Neutrophil (primary cell): ENCODE measurements around the gene PRKG1.

ENCODE experiments used
- H3K27ac ChIP-seq: fragments of 200-600 bp; sonication (generic); 2 replicates; pipeline ENCODE4 v1.5.1; 2016; ENCODE audit warnings: mild to moderate bottlenecking, moderate library complexity
- H3K27me3 ChIP-seq: fragments of 200-600 bp; sonication (generic); 2 replicates; pipeline ENCODE4 v1.6.0; 2016; ENCODE audit warnings: mild to moderate bottlenecking
- H3K36me3 ChIP-seq: fragments of 200-600 bp; sonication (generic); 2 replicates; pipeline ENCODE4 v1.5.1; 2017
- H3K4me1 ChIP-seq, 2 experiments: fragments of 200-600 bp in 1 of 2; sonication (generic) in 1 of 2; 1 replicate in 1 of 2; 2 replicates in 1 of 2; pipeline versions ENCODE4 v1.5.1 to v1.6.1; 2013 to 2016; ENCODE audit warnings: low read depth in 1 of 2, low read length in 1 of 2, mild to moderate bottlenecking in 1 of 2, moderate library complexity in 1 of 2; ENCODE audit not compliant: control insufficient read depth in 1 of 2, insufficient read depth in 1 of 2
- H3K4me3 ChIP-seq, 2 experiments: fragments of 200-600 bp in 1 of 2; sonication (generic) in 1 of 2; 1 replicate in 1 of 2; 2 replicates in 1 of 2; pipeline ENCODE4 v1.5.1; 2013 to 2016; ENCODE audit warnings: low read depth in 1 of 2, low read length in 1 of 2, mild to moderate bottlenecking in 1 of 2, moderate library complexity in 1 of 2
- H3K9me3 ChIP-seq: fragments of 200-600 bp; sonication (generic); 2 replicates; pipeline ENCODE4 v1.5.1; 2016
- TF ChIP-seq, protein P1 (sequence below): fragments of 200-600 bp; sonication (generic); IDR thresholded peaks from 2 replicates; pipeline ENCODE4 v1.5.1; 2016; ENCODE audit warnings: antibody characterized with exemption

Gene PRKG1

DNA sequence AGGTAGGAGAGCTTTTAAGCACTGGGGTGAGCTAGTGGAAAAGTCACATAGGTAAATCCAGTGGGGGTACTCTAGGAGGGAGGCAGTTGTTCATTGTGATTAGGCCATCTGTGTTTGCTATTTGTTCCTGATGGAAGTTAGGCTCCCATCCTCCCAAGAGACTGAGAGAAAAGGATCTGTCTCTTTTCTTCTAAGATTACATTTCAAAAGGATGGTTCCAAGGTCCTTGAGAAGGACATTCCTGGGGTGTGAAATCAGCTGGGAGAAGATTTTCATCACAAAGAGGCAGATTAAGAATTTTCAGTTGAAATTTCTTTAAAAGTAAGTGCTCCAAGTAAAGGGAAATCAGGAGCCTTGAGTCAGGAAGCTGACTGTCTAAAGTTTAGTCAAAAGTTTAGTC is 835.9 kb downstream of the PRKG1 start:
- no peaks in the 10 kb centered on the region for H3K36me3 ChIP-seq
- TF ChIP-seq, protein P1, sequence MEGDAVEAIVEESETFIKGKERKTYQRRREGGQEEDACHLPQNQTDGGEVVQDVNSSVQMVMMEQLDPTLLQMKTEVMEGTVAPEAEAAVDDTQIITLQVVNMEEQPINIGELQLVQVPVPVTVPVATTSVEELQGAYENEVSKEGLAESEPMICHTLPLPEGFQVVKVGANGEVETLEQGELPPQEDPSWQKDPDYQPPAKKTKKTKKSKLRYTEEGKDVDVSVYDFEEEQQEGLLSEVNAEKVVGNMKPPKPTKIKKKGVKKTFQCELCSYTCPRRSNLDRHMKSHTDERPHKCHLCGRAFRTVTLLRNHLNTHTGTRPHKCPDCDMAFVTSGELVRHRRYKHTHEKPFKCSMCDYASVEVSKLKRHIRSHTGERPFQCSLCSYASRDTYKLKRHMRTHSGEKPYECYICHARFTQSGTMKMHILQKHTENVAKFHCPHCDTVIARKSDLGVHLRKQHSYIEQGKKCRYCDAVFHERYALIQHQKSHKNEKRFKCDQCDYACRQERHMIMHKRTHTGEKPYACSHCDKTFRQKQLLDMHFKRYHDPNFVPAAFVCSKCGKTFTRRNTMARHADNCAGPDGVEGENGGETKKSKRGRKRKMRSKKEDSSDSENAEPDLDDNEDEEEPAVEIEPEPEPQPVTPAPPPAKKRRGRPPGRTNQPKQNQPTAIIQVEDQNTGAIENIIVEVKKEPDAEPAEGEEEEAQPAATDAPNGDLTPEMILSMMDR, result no peak
- no peak overlapping the region for H3K27ac ChIP-seq
- H3K4me3 ChIP-seq, result no peak overlapping the region
- no peaks in the 10 kb centered on the region for H3K27me3 ChIP-seq
- no peaks in the 10 kb centered on the region for H3K4me1 ChIP-seq
- no peaks in the 10 kb centered on the region for H3K9me3 ChIP-seq

DNA sequence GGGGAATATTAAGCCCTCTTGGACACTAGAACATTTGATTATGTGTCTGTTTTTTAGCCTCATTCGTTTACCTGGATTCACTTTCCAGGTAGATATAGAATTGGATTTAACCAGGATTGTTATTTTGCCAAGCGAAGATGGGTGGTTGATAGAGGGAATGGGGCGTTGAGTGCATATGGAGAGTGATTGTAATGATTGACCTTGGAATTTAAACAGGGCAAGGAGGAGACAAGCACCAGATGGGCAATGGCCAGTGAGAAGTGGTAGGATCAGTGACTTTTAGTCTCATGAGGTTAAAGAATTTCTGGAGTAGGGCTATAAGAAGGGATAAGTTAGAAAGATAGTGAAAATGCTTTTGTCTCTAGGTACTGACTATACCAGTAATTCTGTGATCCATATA is 836.3 kb downstream of the PRKG1 start:
- Histone ChIP-seq H3K36me3 (no peaks in the 10 kb centered on the region), H3K4me3 (no peak overlapping the region), H3K27me3 (no peaks in the 10 kb centered on the region), H3K4me1 (no peaks in the 10 kb centered on the region), H3K27ac (no peak overlapping the region), H3K9me3 (no peaks in the 10 kb centered on the region)
- TF ChIP-seq, protein P1, result no peak

DNA sequence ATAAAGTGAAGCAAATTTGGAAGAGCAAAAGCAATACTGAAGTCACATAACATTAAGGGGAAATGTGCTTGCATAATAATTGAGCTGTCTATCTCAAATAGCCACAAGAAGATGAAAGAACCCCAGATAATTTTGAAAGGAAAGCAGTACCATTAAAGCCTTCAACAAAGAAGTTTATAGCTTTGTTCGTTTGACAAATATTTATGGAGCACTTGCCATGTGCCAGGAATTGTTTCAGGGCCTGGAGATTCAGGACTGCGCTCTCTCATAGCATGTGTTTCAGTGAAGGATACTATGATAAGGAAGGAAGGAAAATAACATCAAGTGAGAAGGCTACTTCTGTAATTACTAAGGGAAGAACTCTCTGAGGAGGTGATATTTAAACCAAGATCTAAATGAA is 837.4 kb downstream of the PRKG1 start:
- Histone ChIP-seq H3K27ac (no peak overlapping the region), H3K36me3 (no peaks in the 10 kb centered on the region), H3K4me3 (no peak overlapping the region), H3K27me3 (no peaks in the 10 kb centered on the region), H3K9me3 (no peaks in the 10 kb centered on the region), H3K4me1 (no peaks in the 10 kb centered on the region)
- TF ChIP-seq, protein P1, result no peak

- no peak overlapping the region for H3K4me3 ChIP-seq
- no peaks in the 10 kb centered on the region for H3K36me3 ChIP-seq
- H3K9me3 ChIP-seq, result no peaks in the 10 kb centered on the region
- no peaks in the 10 kb centered on the region for H3K4me1 ChIP-seq
- H3K27me3 ChIP-seq, result no peaks in the 10 kb centered on the region
- TF ChIP-seq, protein P1, result no peak
- no peak overlapping the region for H3K27ac ChIP-seq
These were observed 840.8 kb downstream of the PRKG1 start for GRCh38 chr10:51915031-51915542.

- Histone ChIP-seq H3K36me3 (no peaks in the 10 kb centered on the region), H3K9me3 (no peaks in the 10 kb centered on the region), H3K27ac (no peak overlapping the region), H3K4me3 (no peak overlapping the region), H3K27me3 (no peaks in the 10 kb centered on the region), H3K4me1 (no peaks in the 10 kb centered on the region)
- TF ChIP-seq, protein P1, result no peak
These were observed 844.2 kb downstream of the PRKG1 start for GRCh38 chr10:51918440-51918839.

DNA sequence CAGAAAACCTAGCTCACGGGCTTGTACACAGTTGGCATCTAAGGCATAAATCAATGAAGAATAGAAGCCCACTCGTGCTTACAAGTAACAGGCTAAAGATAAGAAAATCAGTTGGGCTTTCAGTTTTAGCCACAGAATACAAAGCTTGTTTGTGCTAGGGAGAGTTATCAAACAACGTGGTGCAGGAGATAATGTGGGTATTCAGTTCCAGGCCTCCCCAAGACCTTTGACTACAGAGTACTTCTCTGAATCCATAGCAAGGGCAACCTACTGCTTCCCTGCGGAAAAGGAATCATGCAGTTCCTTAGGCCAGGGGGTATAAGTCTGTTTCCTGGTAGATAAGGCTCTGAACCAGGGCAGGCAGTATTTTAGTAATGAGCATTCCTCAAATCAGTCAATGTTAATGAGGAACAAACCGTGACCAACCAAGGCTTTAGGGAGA is 844.6 kb downstream of the PRKG1 start:
- Histone ChIP-seq H3K27ac (no peak overlapping the region), H3K27me3 (no peaks in the 10 kb centered on the region), H3K4me3 (no peak overlapping the region), H3K36me3 (no peaks in the 10 kb centered on the region), H3K9me3 (no peaks in the 10 kb centered on the region), H3K4me1 (no peaks in the 10 kb centered on the region)
- TF ChIP-seq, protein P1, result no peak
